Measurements from ENCODE around the gene EMILIN3.

The EMILIN3 gene, protein sequence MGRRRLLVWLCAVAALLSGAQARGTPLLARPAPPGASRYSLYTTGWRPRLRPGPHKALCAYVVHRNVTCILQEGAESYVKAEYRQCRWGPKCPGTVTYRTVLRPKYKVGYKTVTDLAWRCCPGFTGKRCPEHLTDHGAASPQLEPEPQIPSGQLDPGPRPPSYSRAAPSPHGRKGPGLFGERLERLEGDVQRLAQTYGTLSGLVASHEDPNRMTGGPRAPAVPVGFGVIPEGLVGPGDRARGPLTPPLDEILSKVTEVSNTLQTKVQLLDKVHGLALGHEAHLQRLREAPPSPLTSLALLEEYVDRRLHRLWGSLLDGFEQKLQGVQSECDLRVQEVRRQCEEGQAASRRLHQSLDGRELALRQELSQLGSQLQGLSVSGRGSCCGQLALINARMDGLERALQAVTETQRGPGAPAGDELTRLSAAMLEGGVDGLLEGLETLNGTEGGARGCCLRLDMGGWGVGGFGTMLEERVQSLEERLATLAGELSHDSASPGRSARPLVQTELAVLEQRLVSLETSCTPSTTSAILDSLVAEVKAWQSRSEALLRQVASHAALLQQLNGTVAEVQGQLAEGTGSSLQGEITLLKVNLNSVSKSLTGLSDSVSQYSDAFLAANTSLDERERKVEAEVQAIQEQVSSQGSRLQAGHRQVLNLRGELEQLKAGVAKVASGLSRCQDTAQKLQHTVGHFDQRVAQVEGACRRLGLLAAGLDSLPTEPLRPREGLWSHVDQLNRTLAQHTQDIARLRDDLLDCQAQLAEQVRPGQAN

DNA sequence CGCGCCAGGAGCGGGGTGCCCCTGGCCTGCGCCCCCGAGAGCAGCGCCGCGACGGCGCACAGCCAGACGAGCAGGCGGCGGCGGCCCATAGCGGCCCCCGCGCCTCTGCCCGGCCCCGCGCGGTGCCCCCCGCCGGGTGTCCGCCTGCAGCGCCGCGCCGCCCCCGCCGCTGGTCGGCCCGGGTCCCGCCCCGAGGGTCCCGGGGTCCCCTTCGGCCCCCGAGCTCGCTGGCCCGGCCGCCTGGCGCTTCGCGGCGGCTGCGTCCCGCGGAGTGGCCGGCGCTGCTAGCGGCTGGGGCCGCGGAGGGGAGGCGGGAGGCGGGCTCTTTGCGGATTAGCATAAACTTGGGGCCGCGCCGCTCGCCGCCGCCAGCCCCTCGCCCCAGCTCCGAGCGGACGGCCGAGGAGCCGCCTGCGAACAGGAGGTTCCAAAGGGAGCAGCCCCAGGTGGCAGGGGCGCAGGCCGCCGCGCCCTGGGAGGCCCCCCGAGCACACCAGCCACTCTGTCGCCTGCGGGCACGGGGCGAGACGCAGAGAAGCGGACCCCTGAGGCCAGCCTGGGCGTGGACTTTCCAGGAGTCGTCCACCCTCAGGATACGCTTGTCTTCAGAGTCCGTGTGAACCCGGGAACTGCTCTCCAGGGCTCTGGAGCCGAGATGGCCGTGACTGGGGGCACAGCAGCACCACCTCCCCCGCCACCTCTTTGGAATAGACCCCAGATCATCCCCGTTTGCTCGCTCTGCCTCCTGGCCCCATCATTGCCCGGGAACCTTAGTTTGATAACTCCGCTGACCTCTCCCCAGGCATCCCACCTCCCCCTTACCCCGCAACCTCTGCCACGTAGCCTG, at the start of gene EMILIN3:
Gene EMILIN3, minus strand, starts transcription at position 273 of the 847 bp plus-strand sequence. Its CDS starts 184 bp downstream, at position 89.
- no peak for DNase-seq

DNA sequence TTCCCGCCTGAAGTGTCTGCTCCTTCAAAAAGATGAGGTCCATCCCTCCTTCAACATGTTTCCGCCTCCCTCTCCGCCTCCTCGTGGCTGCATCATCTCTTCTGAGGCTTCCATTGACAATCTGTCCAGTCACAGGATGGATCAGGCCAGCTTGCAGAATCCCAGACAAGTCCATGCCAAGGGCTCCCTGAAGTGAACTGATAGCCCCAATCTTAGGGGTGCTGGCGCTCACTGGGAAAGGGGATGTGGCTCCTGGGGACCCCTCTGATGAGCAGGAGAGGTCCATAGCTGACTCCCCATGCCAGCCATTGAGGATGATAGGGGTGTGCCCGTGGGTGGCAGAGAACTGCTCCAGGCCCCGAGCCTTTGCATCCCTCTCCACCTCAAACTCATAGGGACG, 48.6 kb upstream of the EMILIN3 start:
- no peak for DNase-seq

DNA sequence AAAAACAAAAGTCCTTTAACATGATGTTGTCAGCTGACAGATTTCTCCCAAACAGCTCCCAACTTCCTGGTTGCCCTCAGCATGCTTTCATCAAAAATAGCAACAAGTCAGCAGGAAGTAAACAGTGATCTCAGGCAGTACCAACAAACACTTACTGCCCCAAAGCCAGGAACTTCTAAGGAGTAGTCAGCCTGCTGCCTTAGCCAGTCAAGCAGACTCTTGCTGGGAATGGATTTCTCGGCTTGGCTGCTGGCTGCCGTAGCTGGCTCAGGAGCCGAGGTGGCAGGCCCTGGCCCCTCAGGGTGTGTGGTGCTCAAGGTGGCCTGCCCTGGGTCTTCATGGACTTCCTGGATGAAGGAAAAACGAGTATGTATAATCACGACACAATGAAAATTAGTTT, 46.6 kb upstream of the EMILIN3 start:
- no peak for DNase-seq

DNA sequence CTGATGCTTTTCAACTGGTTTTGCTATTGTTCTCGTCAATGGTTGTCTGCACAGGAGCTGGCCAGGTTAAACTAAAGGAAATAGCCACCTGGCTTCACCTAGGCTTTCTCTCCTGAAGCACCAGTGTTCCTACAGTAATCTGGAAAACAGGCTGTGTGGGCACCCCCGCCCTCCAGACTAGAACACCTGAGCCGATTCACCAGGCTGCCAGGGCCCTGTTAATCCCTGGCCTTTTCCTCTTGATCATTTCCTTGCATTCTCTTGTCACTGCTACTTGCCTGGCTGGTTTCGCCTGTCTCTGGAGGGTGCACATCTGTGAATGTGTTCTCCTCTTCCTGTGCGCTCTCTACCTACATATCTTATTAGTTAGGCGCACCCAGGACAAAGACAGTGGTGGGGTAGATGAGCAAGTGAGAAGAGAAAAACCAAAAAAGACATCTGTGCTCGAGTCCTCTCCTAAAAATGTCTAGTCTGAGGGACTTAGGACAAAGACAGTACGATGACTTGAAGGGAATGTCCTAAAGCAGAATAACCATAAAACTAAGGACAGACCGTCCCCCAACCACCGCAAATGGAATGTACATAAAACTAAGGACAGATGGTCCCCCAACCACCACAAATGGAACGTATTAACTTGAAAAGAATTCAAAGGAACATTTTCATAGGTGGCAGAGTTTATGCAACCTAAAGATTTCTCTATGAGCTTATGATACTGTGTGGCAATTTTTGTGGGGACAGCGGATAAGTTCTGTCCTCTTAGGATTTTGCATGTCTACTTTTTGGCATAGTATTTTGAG, 45.9 kb upstream of the EMILIN3 start:
- no peak for DNase-seq

DNA sequence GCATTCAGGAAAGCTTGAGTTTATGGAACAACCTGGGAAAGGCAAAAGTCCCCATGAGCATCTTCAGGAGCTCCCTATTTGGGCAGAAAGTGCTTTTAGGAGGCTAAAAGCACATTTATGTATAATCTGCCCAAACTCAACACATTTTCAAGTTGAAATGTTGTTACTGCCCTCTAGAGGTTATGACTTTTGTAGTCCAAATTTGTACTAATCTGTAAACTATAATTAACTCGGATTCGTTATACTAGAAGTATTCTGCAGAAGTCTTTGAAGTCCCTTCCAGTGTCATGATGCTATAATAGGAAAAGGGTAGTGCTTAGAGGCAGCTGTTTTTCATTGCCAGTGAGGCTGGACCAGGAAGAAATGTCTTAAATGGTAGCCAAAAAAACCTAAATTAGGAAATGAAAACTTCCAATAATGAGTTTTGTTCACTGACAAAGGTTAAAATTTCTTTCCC, 44.8 kb upstream of the EMILIN3 start:
- DNase-seq: no peak

DNA sequence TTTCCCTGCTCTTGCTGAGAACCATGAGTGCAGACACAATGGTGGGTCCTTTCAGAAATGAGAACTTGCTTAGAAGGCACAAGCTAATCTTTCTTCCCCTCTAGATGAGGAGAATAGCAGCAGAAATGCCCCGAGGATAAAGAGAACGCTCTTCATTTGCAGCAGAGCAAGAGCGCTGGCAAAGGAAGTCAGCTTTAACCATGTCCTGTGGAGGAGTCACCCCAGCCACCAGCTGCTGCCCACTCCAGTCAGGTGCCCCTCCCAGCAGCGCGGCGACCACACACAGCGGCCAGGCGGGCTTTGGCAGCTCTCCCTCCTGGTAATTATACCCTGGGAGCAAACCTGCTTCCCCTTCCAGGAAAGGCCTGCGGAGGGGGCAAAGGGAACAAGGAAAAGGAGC, 42.4 kb upstream of the EMILIN3 start:
- DNase-seq: no peak

DNA sequence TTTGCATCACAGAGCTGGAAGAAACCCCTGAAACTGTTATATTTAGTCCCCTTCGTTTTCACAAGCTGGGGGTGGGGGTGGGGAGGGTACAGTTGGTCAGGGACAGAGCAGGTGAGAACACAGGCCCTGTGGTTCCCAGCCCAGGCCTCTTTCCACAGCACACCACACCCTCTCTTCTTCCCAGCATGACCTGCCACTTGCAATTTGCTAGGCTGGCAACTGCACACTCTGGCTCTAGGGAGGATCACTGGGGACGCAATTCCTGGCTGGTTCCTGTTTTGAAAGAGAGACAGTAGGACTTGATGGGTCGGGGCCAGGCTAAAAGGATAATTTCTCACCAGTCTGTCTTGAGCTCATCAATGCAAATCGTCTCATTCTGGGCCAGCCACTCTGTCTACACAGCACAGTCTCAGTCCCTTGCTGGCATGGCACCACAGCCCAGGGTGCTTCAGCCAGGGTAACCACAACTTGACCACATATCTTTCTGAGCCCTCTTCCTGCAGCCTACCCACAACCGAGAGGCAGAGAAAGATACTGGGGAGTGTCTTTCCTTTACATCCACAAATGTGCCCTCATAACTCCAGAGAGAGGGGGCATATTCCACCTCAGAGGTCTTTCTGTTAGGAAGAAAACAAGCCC, 41.7 kb upstream of the EMILIN3 start:
- DNase-seq: no peak

DNA sequence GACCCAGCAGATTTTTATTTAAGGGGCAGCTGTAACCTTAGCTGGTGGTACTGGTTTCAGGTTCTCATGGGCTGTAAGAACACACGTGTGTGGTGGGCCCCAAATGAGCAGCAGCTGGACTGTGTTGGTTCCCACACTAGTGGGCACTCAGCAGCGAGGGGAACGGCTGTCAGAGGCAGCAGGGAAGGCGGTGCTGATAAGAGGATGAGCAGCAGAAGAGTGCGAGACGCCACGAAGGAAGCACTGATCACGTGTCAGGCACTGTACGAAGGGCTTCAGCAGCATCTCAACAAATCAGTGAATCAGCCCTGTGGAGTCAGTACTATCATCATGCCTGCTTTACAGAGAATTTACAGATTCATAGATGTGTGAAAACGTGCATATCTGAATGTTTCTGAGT, 41.0 kb upstream of the EMILIN3 start:
- no peak for DNase-seq

DNA sequence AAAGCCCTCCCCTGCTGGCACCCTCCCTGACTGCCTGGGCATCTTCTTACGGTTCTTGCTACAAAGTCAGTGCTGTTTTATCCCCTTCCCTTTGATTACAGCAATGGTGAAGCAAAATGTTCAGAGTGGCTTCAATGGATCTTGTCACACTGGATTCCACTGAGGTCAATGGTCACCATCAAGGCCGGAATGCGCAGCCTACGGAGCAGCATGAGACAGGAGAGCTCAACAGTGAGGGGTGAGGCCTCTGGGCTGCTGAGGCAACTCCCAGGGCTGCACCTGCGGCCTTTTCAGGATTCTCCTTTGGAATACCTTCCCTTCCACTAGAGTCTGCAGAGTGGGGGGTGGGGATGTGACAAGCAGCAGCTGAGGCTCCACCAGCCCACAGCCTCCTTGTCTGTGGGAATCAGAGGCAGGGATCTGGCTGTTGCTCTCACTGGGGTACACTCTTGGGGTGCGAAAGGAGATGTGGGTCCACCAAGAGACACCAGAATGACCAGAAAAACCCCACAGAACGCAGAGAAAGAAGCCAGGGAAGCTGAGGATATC, 40.4 kb upstream of the EMILIN3 start:
- no peak for DNase-seq

DNA sequence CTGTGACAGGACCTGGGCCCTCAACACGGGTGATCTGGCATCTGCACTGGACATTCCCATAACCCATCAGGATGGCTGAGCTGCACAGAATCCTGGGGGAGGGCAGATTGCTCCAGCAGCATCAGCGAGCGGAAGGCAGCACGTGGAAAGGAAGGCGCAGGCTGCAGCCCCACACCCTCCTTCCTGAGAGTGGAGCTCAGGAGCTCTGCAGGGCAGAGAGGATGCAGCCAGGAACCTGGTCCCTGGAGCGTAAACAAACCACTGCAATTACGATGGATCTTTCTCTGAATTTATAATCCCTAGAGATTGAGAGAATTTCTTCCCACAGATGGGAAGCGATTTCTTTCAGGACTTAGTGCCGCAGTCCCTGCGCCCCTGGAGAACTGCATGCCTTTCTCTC, 39.7 kb upstream of the EMILIN3 start:
- DNase-seq: no peak

DNA sequence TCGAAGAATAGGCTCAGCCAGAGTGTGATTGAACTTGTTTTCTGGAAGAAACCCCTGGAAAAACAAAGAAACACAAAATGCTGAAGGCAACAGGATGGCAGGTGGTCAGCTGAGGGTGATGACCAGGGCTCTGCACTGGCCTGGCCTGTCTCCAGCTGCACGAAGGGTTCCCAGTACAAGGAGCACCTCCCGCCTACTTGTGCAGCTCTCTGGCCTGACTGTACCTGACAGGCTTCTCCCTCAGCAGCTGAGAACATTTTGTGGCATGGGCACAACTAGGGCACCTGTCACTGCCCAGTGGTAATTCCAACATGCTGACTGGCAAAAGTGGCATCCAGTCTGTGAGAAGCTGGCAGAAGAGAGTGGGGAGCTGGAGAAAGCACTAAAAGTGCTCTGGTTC, 38.8 kb upstream of the EMILIN3 start:
- DNase-seq: no peak

DNA sequence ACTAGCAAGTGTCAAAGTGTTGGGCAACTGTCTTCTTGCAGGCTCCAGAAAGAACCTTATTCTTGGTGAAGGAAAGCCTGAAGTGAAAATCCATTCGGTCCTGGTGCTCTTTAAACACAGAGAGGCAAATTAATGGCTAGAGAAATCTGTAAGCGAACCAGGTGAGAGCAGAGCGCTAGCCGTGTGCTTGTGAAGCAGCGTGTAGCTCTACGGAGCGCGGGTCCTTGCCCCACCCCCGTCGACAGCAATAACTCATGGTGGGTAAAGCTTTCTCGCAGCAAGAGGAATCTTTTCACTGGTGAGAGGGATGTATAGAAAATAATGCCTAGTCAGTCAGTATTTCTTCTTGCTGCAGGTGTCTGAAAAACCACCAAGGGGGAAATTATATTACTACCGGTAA, 37.0 kb upstream of the EMILIN3 start:
- no peak for DNase-seq

DNA sequence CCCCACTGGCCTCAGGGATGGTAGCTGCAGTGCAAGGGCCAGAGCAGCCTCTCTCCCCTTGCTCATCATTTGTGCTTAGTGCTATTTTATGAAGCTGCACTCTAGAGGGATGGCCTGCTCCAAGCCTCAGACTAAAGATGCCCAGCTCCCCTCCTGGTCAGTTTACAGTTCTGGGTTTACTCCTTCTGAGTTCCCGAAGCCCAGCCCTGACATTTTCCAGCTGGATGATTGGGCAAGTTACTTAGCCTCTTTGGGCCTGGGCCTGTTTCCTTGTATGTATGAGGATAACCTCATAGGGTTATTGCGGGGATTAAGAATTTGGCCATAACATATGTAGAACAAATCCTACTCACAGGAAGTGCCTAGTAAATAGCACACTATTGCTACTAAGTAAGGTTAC, 31.8 kb upstream of the EMILIN3 start:
- DNase-seq: no peak

DNA sequence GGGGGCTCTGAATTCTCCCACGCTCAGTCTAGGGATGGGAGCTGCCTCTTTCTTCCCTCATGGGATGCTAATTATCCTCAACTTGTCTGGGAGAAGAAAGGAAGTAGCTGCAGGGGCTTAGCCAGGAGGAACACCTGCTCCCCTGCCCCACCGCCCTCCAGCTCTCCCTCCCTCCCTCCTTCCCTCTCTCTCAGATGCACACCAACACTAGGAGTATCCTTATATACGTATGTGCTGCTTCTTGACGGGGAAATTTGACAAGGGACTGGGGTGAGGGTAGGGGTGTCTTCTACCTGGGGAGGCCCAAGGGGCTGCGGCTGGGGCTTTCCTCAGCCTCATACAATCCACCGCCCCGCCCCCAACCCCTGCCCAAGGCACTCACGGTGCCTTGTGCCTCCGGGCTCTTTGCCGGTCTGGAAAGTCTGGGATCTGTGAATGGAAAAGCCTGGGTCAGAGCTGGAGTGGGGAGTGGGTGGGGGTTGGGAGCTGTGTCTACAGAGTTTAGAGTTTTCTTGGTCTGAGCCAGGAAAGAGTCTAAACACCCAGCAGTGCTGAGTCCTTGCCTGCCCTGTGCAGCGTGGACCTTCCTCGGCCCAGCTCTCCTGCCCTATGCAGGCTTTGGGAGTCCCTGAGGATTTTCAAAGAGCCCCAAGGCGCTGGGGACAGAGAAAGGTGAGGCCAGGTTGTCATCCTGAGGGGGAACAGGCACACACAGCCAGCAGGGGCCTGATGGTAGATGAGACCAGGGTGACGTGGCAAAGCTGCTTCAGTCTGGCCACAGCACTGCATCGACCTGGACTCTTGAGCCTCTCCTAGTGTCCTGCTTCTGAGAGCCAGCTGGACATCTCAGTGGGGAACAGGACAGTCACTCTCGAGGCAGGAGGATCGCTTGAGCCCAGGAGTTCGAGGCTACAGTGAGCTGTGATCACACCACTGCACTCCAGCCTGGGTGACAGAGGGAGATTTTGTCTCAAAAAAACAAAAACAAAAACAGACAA, 29.3 kb upstream of the EMILIN3 start:
- no peak for DNase-seq

DNA sequence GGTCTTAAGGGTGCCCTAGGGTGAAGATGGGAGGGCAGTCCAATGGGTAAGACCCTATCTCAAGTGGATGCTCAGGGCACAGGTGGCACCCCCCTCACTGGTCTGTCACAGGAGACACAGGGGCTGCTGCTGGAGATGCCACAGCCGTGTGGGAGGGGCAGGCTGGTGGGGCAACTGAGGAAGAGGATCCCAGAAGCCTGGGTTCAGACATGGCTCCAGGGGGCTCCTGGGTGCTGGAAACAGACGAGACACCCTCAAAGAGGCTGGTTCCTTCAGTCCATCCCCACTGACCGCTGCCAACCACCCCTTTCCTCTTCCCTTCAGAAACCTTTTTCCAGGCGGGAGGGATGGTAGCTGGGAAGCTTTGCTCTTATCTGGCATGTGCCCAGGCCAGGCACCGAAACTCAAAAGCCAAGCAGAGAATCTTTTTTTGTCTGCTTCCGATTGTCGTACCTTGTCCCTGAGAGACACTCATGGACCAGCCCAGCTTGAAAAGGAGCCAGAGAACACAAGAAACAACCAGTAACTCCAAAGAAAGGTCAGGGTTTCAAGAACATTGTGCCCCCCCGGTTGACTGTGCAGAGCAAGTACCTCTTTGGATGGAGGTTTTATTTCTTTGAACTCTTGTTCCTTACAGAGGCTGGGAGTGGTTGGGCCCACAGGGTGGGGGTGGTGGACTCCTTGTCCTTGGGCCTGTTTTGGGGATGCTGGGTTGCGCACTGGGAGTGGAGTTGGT, 28.5 kb upstream of the EMILIN3 start:
- DNase-seq: no peak

DNA sequence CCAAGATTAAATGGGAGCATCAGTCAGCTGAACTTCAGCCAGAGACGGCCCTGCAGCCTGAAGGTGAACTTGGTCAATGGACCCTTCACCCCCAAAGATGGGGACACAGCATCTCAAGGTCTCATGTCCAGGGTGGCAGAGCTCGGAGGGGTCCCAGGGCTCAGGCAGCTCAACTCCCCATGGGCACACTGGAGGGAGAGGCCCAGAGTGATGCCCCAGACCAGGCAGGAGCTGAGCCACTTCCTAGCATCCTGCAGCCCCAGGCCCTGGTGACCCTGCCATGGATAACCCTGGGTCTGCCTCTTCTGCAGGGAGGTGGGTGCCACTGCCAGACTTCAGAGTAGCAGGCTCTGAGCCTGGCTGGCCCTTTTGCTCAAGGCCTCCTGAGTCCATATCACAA, 27.5 kb upstream of the EMILIN3 start:
- no peak for DNase-seq

DNA sequence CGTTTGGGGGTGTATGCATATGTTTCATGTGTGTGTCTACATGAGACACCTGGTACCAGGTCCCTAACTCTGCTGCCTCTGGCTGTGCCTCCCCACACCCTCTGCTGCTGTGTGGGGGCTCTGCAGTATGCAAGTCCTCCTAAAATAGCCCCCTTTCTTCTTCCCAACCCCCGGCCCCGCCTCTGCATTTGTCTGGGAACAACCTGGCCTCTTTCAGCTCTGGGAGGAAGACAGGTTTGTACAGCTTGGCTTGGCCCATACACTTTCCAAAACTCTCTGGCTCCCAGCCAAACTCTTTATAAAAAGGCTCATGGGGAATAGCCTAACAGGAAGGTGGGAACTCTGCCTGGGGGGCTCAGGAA, 27.1 kb upstream of the EMILIN3 start:
- DNase-seq: no peak

DNA sequence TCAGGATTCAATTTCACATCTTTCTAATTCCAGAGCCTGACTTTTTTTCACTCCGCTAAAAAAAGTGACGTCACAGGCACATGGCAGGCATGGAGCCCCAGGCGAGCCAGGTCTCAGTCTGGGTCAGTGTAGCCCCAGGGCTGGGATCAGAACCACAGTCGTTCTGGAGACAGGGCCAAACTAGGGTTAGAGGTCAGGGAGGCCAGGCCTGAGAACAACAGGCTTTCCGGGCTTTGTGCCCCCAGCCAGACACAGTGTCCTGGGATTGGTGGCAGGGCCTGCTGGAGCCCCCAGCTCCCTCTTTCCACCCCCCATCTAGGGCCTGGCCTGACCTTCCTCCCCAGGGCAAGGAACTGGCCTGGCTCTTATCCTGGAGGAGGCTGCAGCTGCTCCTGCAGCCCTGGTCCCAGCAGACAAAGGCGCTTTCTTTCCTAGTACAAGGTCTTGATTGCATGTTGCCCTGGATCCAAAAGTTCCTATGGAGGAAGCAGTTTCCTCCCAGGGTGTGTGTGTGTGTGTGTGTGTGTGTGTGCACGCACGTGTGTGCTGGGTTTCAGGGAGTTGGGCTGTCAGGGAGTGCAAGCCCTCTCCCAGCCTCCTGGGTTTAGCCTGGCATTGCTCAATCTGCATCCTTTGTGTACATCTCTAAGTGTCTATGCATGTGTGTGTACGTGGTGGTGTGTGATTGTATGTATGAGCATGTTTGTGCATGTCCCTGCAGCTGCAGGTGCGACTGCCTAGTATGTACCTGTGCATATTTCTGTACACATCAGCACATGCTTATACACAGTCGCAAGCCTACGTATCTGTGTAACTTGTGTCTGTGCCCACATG, 26.5 kb upstream of the EMILIN3 start:
- no peak for DNase-seq

DNA sequence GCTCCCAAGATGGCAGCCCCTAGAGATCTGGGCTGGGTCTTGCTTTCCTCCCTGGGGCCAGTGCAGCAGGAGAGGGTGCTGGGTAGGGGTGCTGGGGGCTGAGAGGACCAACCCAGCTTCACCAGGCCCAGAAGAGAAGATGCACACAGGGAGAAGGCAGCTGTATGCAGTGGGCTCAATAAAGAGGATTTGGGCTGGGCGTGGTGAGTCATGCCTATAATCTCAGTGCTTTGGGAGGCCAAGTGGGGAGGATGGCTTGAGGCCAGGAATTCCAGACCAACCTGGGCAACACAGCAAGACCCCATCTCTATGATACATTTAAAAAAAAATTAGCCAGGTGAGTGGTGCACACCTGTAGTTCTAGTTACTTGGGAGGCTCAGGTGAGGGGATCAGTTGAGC, 25.7 kb upstream of the EMILIN3 start:
- DNase-seq: no peak

All from CD4-positive, alpha-beta T cell treated with Interleukin-21 for 1 hour (primary cell).